Naive thymus-derived CD4-positive, alpha-beta T cell (primary cell): ENCODE data around the gene MSH3. TPM values are rescaled to one million over a fixed set of nuclear protein-coding genes. Genes with fewer than 3 reads are reported as not detected.
"Not testable (repeated sequence)": the region's sequence is repeated elsewhere in the genome, so short reads cannot be mapped to it uniquely, and the experiment has no call there.

Experiments used
- ATAC-seq: fragments of 150-1000 bp; cut with Tn5 transposase; 2 replicates; pipeline ENCODE4 v1.10.0; 2021; ENCODE audit warnings: mild to moderate bottlenecking, moderate library complexity
- CTCF ChIA-PET: fragments of 350-600 bp; sonication (Branson Sonifier 250); formaldehyde crosslinking; loops from one replicate; lab custom pipeline; 2021; ENCODE audit warnings: antibody characterized with exemption; lab: Charles Lee
- POLR2A ChIA-PET: fragments of 350-600 bp; sonication (Branson Sonifier 250); formaldehyde crosslinking; loops from one replicate; lab custom pipeline; 2021; ENCODE audit warnings: antibody characterized with exemption, inconsistent platforms; lab: Charles Lee
- DNase-seq, 9 donors: peaks; one replicate each; pipeline versions ENCODE4 v3.0.0 to v3.0.0-alpha.2; 2020 to 2022; ENCODE audit warnings: mixed read lengths in 1 of 9
- H3K27ac ChIP-seq: one replicate; pipeline ENCODE4 v1.7.0; 2013; ENCODE audit warnings: mild to moderate bottlenecking, low read depth, low read length, moderate library complexity
- H3K27me3 ChIP-seq, 2 donors: one replicate each; pipeline ENCODE4 v1.7.0; 2013; ENCODE audit warnings: low read length in 2 of 2, mild to moderate bottlenecking in 2 of 2, moderate library complexity in 2 of 2; ENCODE audit not compliant: control insufficient read depth in 2 of 2, insufficient read depth in 2 of 2
- H3K36me3 ChIP-seq, 3 experiments: 1 replicate in 2 of 3; 2 replicates in 1 of 3; pipeline ENCODE4 v1.7.0; 2013; ENCODE audit warnings: low read length in 3 of 3, mild to moderate bottlenecking in 3 of 3, moderate library complexity in 1 of 3; ENCODE audit not compliant: insufficient read depth in 3 of 3, control insufficient read depth in 2 of 3
- H3K4me1 ChIP-seq, 2 donors: one replicate each; pipeline ENCODE4 v1.7.0; 2013; ENCODE audit warnings: low read length in 2 of 2, mild to moderate bottlenecking in 2 of 2, moderate library complexity in 1 of 2; ENCODE audit not compliant: control insufficient read depth in 2 of 2, insufficient read depth in 2 of 2
- H3K4me3 ChIP-seq: 2 replicates; pipeline ENCODE4 v1.7.0; 2013; ENCODE audit warnings: mild to moderate bottlenecking, low read length
- H3K9me3 ChIP-seq, 3 experiments: 1 replicate in 2 of 3; 2 replicates in 1 of 3; pipeline ENCODE4 v1.7.0; 2013; ENCODE audit warnings: low read length in 3 of 3; ENCODE audit not compliant: control insufficient read depth in 2 of 3
- H3K27ac Mint-ChIP-seq, 9 donors: one replicate each; pipeline ENCODE4 v1.8.0; 2020 to 2022; ENCODE audit warnings: mixed read lengths in 9 of 9, mild to moderate bottlenecking in 8 of 9, moderate library complexity in 5 of 9, inconsistent platforms in 2 of 9
- H3K27me3 Mint-ChIP-seq, 5 donors: one replicate each; pipeline ENCODE4 v1.8.0; 2021 to 2022; ENCODE audit warnings: mixed read lengths in 5 of 5, mild to moderate bottlenecking in 1 of 5
- H3K36me3 Mint-ChIP-seq, 5 donors: one replicate each; pipeline ENCODE4 v1.8.0; 2020 to 2022; ENCODE audit warnings: mixed read lengths in 5 of 5, mild to moderate bottlenecking in 3 of 5, inconsistent platforms in 1 of 5
- H3K4me1 Mint-ChIP-seq, 7 donors: one replicate each; pipeline ENCODE4 v1.8.0; 2020 to 2022; ENCODE audit warnings: mixed read lengths in 7 of 7, mild to moderate bottlenecking in 3 of 7, inconsistent platforms in 1 of 7
- H3K4me3 Mint-ChIP-seq, 10 donors: one replicate each; pipeline ENCODE4 v1.8.0; 2020 to 2022; ENCODE audit warnings: mild to moderate bottlenecking in 10 of 10, mixed read lengths in 10 of 10, moderate library complexity in 6 of 10, inconsistent platforms in 2 of 10
- H3K9me3 Mint-ChIP-seq, 11 donors: one replicate each; pipeline ENCODE4 v1.8.0; 2020 to 2022; ENCODE audit warnings: mixed read lengths in 11 of 11, mild to moderate bottlenecking in 4 of 11, inconsistent platforms in 1 of 11, moderate library complexity in 1 of 11
- intact Hi-C, 2 donors: fragments of 100-400 bp; cut with micrococcal nuclease; formaldehyde crosslinking; loops; one replicate each; pipeline ENCODE4 v1.15.1; 2023
- polyA plus RNA-seq, 2 donors: library from polyadenylated mRNA; unstranded; fragments of 300-500 nt; fragmentation: Illumina TruSeq; gene quantifications; one replicate each; pipeline ENCODE4 v1.2.3, GENCODE V29; 2021
- total RNA-seq, 6 experiments: library from RNA in 5 of 6; stranded (reverse) in 5 of 6; gene quantifications; 1 replicate in 5 of 6; 2 replicates in 1 of 6; pipeline ENCODE4 v1.2.3 and lab custom pipeline; 2021 to 2026

The MSH3 gene
- total and polyA plus RNA-seq, 7 experiments from 2014 or later, result 10.5 to 20.9 (median 13.0) TPM

- DNase-seq (peak in 1 of 9 donors; percentile 37), ATAC-seq (no peak)
- ChIA-PET CTCF (no interaction called here), POLR2A (no interaction called here)
- peaks cover 0 to 26% (median 0%) of the 10 kb centered on the region in 3 experiments for H3K36me3 ChIP-seq
- no peaks in the 10 kb centered on the region for H3K27me3 ChIP-seq
- H3K27ac Mint-ChIP-seq, result no peak overlapping the region
- no peak overlapping the region for H3K4me3 ChIP-seq
- H3K9me3 ChIP-seq, result no peaks in the 10 kb centered on the region
- H3K4me1 ChIP-seq, result no peaks in the 10 kb centered on the region
- H3K27me3 Mint-ChIP-seq, result no peaks in the 10 kb centered on the region
- intact Hi-C loops, result no loop called here
- H3K4me3 Mint-ChIP-seq, result no peak overlapping the region
- H3K36me3 Mint-ChIP-seq, result peaks cover 17 to 69% (median 47%) of the 10 kb centered on the region in 5 donors
- H3K27ac ChIP-seq, result no peak overlapping the region
- H3K4me1 Mint-ChIP-seq, result peaks cover 0 to 17% (median 0%) of the 10 kb centered on the region in 7 donors
- peaks cover 0 to under 1% (median 0%) of the 10 kb centered on the region in 11 donors for H3K9me3 Mint-ChIP-seq
Measured at GRCh38 chr5:80871541-80871961, 217.1 kb downstream of the MSH3 start.

DNA sequence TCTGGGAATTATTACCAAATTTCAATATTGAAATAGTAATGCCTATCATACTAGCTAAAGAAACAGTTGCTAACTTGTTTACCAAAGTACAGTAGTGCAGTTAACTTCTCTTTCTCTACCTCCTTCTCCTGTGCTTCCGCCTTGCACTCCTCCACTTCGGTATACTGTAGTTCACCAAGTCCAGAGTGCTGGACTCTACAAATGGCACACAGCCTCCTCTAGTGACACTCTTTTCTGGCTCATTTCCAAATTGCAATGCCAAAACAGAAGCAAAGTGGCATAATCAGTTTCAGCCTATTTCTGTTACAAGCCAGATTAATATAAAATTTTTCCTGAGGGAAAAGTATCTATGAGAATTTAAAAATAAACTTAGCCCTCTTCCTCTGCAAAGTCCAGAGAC is 219.7 kb downstream of the MSH3 start:
- peaks cover 13 to 67% (median 38%) of the 10 kb centered on the region in 5 donors for H3K36me3 Mint-ChIP-seq

GRCh38 chr5:80877592-80877991 is 223.1 kb downstream of the MSH3 start:
- peaks cover 20 to 71% (median 52%) of the 10 kb centered on the region in 5 donors for H3K36me3 Mint-ChIP-seq
- CTCF ChIA-PET, result interaction anchor here (0.6 kb wide), 1 partner anchor 318 kb away, joined by 3 read pairs; no protein-coding TSS in a partner anchor
- Histone ChIP-seq H3K27me3 (no peaks in the 10 kb centered on the region), H3K27ac (no peak overlapping the region), H3K4me3 (no peak overlapping the region), H3K4me1 (no peaks in the 10 kb centered on the region), H3K36me3 (peaks cover 0 to 19% (median 0%) of the 10 kb centered on the region in 3 experiments), H3K9me3 (no peaks in the 10 kb centered on the region)
- peaks cover 0 to 4% (median 0%) of the 10 kb centered on the region in 7 donors for H3K4me1 Mint-ChIP-seq
- H3K27me3 Mint-ChIP-seq, result no peaks in the 10 kb centered on the region
- ATAC-seq (no peak), DNase-seq (no peak)
- peaks cover 0 to 8% (median 0%) of the 10 kb centered on the region in 11 donors for H3K9me3 Mint-ChIP-seq
- H3K4me3 Mint-ChIP-seq, result no peak overlapping the region
- intact Hi-C loops, result no loop called here
- no peak overlapping the region for H3K27ac Mint-ChIP-seq
- POLR2A ChIA-PET, result no interaction called here

More for the DNA sequence above, 219.7 kb downstream of the MSH3 start:
- ChIA-PET POLR2A (no interaction called here), CTCF (no interaction called here)
- H3K27me3 Mint-ChIP-seq, result no peaks in the 10 kb centered on the region
- Histone ChIP-seq H3K4me3 (no peak overlapping the region), H3K27me3 (no peaks in the 10 kb centered on the region), H3K27ac (no peak overlapping the region), H3K4me1 (no peaks in the 10 kb centered on the region), H3K9me3 (no peaks in the 10 kb centered on the region), H3K36me3 (peaks cover 0 to 24% (median 0%) of the 10 kb centered on the region in 3 experiments)
- peak overlapping the region in 1 of 9 donors; percentile 28 for H3K27ac Mint-ChIP-seq
- H3K4me3 Mint-ChIP-seq, result no peak overlapping the region
- H3K4me1 Mint-ChIP-seq, result peaks cover 0 to 4% (median 0%) of the 10 kb centered on the region in 7 donors
- ATAC-seq, result no peak
- no peak for DNase-seq
- peaks cover 0 to under 1% (median 0%) of the 10 kb centered on the region in 11 donors for H3K9me3 Mint-ChIP-seq
- intact Hi-C loops, result no loop called here

DNA sequence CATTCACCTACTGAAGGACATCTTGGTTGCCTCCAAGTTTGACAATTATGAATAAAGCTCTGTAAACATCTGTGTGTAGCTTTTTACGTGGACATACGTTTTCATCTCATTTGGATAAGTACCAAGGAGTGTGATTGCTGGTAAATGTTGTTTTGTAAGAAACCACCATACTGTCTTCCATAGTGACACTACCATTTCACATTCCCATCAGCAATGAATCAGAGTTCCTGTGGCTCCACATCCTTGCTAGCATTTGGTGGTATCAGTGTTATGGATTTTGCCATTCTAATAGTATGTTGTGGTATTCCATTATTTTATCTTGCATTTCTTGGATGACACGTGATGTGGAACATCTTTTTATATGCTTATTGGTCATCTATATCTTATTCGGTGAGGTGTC is 227.3 kb downstream of the MSH3 start:
- ChIA-PET POLR2A (no interaction called here), CTCF (no interaction called here)
- H3K9me3 ChIP-seq, result no peaks in the 10 kb centered on the region
- Mint-ChIP-seq H3K27ac (no peak overlapping the region), H3K27me3 (no peaks in the 10 kb centered on the region), H3K36me3 (peaks cover 16 to 54% (median 37%) of the 10 kb centered on the region in 5 donors), H3K9me3 (peaks cover 0 to 8% (median 0%) of the 10 kb centered on the region in 11 donors), H3K4me3 (no peak overlapping the region), H3K4me1 (peaks cover 0 to 19% (median 6%) of the 10 kb centered on the region in 7 donors)
- H3K4me1 ChIP-seq, result no peaks in the 10 kb centered on the region
- intact Hi-C loops, result loop anchor here in 1 of 2 donors (5.0 kb wide), 1 partner anchor 226 kb away; no protein-coding TSS in a partner anchor
- no peak overlapping the region for H3K27ac ChIP-seq
- H3K27me3 ChIP-seq, result no peaks in the 10 kb centered on the region
- DNase-seq (no peak), ATAC-seq (no peak)
- no peak overlapping the region for H3K4me3 ChIP-seq
- H3K36me3 ChIP-seq, result peaks cover 0 to 5% (median 0%) of the 10 kb centered on the region in 3 experiments

- POLR2A ChIA-PET, H3K4me3 Mint-ChIP-seq, H3K36me3 ChIP-seq, CTCF ChIA-PET, H3K27ac ChIP-seq, H3K27me3 ChIP-seq, H3K27ac Mint-ChIP-seq, H3K9me3 ChIP-seq, ATAC-seq, H3K4me1 ChIP-seq, H3K27me3 Mint-ChIP-seq, H3K4me3 ChIP-seq, DNase-seq, H3K9me3 Mint-ChIP-seq: not testable (repeated sequence)
- intact Hi-C loops, result loop anchor here in 1 of 2 donors (5.0 kb wide), 1 partner anchor 224 kb away; no protein-coding TSS in a partner anchor
- peaks cover 12 to 48% (median 32%) of the 10 kb centered on the region in 5 donors for H3K36me3 Mint-ChIP-seq
- H3K4me1 Mint-ChIP-seq, result peaks cover 0 to 19% (median 6%) of the 10 kb centered on the region in 7 donors
Measured at GRCh38 chr5:80883390-80883789, 228.9 kb downstream of the MSH3 start.

- no peak overlapping the region for H3K27ac ChIP-seq
- H3K9me3 Mint-ChIP-seq, result peaks cover 0 to 6% (median 0%) of the 10 kb centered on the region in 11 donors
- intact Hi-C loops, result loop anchor here in 1 of 2 donors (5.0 kb wide), 1 partner anchor 223 kb away; no protein-coding TSS in a partner anchor
- H3K36me3 ChIP-seq, result no peaks in the 10 kb centered on the region
- no peaks in the 10 kb centered on the region for H3K9me3 ChIP-seq
- no peaks in the 10 kb centered on the region for H3K4me1 ChIP-seq
- no peak overlapping the region for H3K4me3 ChIP-seq
- no peak for DNase-seq
- ATAC-seq, result no peak
- H3K27ac Mint-ChIP-seq, result peak overlapping the region in 6 of 9 donors; percentile 40 to 73 (median 54)
- H3K36me3 Mint-ChIP-seq, result peaks cover 12 to 47% (median 33%) of the 10 kb centered on the region in 5 donors
- no peaks in the 10 kb centered on the region for H3K27me3 ChIP-seq
- H3K27me3 Mint-ChIP-seq, result no peaks in the 10 kb centered on the region
- H3K4me1 Mint-ChIP-seq, result peaks cover 0 to 19% (median 6%) of the 10 kb centered on the region in 7 donors
- CTCF ChIA-PET, result no interaction called here
- POLR2A ChIA-PET, result no interaction called here
- H3K4me3 Mint-ChIP-seq, result no peak overlapping the region
Measured at GRCh38 chr5:80884086-80884813, 229.8 kb downstream of the MSH3 start.
